ENCODE results near the gene SPTBN1. TPM values are rescaled to one million over a fixed set of nuclear protein-coding genes. Genes with fewer than 3 reads are reported as not detected.

The SPTBN1 gene
- total and polyA plus RNA-seq, 2 of the 13 experiments (the other 11 are each of a cell fraction or from before 2014, with no cell fraction given): 123 to 299 TPM

DNA sequence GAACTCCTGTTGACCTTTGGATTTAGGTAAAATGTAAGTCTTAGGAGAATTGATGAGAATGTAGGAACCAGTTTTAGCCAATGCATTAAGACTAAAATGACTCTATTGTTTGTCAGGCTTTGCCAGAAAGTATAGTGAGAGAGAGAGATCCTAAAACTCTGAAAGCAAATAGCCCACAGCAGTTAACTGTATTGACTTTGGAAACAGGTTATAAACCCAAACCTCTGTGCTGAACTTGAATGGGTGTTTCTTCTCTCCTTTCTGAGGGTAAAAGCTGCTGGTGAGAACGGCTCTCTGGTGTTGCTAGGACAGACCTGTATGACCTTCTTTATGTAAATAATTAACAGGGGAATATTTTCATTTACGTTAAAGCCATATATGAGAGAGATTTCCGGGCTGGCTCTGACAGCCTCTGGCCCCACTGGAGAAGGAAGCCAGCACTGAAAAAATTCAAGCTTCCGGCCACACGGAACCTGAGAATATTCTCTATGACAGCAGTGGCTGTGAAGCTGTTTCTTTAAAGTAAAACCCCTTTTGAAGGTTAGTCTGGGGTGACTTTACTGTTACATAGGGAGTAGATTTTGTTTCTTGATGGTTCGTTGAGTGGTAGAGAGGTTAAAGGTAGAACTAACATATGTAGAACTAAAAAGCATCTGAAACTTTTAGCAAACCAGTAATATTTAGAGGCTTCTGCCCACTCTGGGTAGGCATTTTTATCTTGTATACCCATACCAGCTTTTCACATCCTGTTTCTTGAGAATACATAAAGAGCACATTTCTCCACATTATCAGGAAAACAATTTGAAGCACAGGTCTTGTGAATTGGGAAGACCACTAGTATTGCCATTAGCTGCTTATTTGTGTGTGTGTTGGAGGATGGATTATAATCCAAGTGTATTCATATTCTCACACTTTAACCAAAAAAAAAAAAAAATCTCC lies 123.8 kb downstream of the SPTBN1 start (continued):
- no peak for TF ChIP-seq PLRG1 (conservative IDR thresholded peaks at IDR 0.05)
- no peak for TF ChIP-seq ZFX (CRISPR knock-in tag; IDR thresholded peaks at IDR 0.05; ENCODE audit: low read depth)
- TF ChIP-seq, protein P1, sequence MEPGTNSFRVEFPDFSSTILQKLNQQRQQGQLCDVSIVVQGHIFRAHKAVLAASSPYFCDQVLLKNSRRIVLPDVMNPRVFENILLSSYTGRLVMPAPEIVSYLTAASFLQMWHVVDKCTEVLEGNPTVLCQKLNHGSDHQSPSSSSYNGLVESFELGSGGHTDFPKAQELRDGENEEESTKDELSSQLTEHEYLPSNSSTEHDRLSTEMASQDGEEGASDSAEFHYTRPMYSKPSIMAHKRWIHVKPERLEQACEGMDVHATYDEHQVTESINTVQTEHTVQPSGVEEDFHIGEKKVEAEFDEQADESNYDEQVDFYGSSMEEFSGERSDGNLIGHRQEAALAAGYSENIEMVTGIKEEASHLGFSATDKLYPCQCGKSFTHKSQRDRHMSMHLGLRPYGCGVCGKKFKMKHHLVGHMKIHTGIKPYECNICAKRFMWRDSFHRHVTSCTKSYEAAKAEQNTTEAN (CRISPR knock-in tag; conservative IDR thresholded peaks at IDR 0.05): no peak; the same call in 1 of the 2 replicates
- no peak for TF ChIP-seq ZNF768 (CRISPR knock-in tag; IDR thresholded peaks at IDR 0.05)
- peak in 1 of 2 experiments; percentile 84; a peak in 2 of 4 replicates for TF ChIP-seq EP300 (IDR thresholded peaks at IDR 0.05; ENCODE audit: low read depth in 2 of 2, low read length in 2 of 2)
- peak; percentile 13; the same call in 1 of the 2 replicates for TF ChIP-seq EP300 (CRISPR knock-in tag; IDR thresholded peaks at IDR 0.05; ENCODE audit: borderline replicate concordance)
- 0 out of 2 replicates have a peak, but pooled peaks have one; percentile 39 for TF ChIP-seq HDAC1 (CRISPR knock-in tag; IDR thresholded peaks at IDR 0.05)
- no peak for TF ChIP-seq ZBTB38 (CRISPR knock-in tag; IDR thresholded peaks at IDR 0.05)
- TF ChIP-seq GABPB1 (CRISPR knock-in tag; IDR thresholded peaks at IDR 0.05): peak; percentile 44; the same call in 1 of the 2 replicates
- peak; percentile 79 for TF ChIP-seq FOXP4 (CRISPR knock-in tag; IDR thresholded peaks at IDR 0.05)
- no peak for TF ChIP-seq ZC3H4 (CRISPR knock-in tag; IDR thresholded peaks at IDR 0.05; ENCODE audit: borderline replicate concordance)
- TF ChIP-seq ZSCAN31 (CRISPR knock-in tag; IDR thresholded peaks at IDR 0.05; ENCODE audit: low read depth): no peak; the same call in 1 of the 2 replicates
- TF ChIP-seq PBX2 (CRISPR knock-in tag; IDR thresholded peaks at IDR 0.05): no peak
- peak; percentile 30; the same call in 1 of the 2 replicates for TF ChIP-seq TCF7 (IDR thresholded peaks at IDR 0.05; ENCODE audit: low read depth)
- no peak for TF ChIP-seq IKZF1 (IDR thresholded peaks at IDR 0.05)
- TF ChIP-seq, protein P2, sequence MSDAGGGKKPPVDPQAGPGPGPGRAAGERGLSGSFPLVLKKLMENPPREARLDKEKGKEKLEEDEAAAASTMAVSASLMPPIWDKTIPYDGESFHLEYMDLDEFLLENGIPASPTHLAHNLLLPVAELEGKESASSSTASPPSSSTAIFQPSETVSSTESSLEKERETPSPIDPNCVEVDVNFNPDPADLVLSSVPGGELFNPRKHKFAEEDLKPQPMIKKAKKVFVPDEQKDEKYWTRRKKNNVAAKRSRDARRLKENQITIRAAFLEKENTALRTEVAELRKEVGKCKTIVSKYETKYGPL (CRISPR knock-in tag; IDR thresholded peaks at IDR 0.05): no peak; the same call in 1 of the 2 replicates
- 0 out of 2 replicates have a peak, but pooled peaks have one; percentile 14 for TF ChIP-seq ZSCAN20 (CRISPR knock-in tag; IDR thresholded peaks at IDR 0.05; ENCODE audit: borderline replicate concordance)
- TF ChIP-seq TP53 (CRISPR knock-in tag; conservative IDR thresholded peaks at IDR 0.05): no peak
- TF ChIP-seq, protein P3, sequence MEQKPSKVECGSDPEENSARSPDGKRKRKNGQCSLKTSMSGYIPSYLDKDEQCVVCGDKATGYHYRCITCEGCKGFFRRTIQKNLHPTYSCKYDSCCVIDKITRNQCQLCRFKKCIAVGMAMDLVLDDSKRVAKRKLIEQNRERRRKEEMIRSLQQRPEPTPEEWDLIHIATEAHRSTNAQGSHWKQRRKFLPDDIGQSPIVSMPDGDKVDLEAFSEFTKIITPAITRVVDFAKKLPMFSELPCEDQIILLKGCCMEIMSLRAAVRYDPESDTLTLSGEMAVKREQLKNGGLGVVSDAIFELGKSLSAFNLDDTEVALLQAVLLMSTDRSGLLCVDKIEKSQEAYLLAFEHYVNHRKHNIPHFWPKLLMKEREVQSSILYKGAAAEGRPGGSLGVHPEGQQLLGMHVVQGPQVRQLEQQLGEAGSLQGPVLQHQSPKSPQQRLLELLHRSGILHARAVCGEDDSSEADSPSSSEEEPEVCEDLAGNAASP (CRISPR knock-in tag; IDR thresholded peaks at IDR 0.05; ENCODE audit: borderline replicate concordance): peak; percentile 71
- TF ChIP-seq ZMYM4 (CRISPR knock-in tag; IDR thresholded peaks at IDR 0.05): no peak; the same call in 1 of the 2 replicates
- 0 out of 2 replicates have a peak, but pooled peaks have one; percentile 43 for TF ChIP-seq KMT2B (CRISPR knock-in tag; IDR thresholded peaks at IDR 0.05)
